Mesodermal cell (in vitro differentiated cells): ENCODE measurements around the gene KCNH1.

Experiments used
- H3K27ac ChIP-seq: 2 replicates; pipeline ENCODE4 v1.7.0; 2013; ENCODE audit warnings: mild to moderate bottlenecking, low read depth, low read length, moderate library complexity; ENCODE audit not compliant: severe bottlenecking
- H3K36me3 ChIP-seq: 2 replicates; pipeline ENCODE4 v1.7.1; 2013; ENCODE audit warnings: mild to moderate bottlenecking, low read length, moderate library complexity; ENCODE audit not compliant: control insufficient read depth, insufficient read depth
- H3K4me1 ChIP-seq: one replicate; pipeline ENCODE4 v1.7.1; 2013; ENCODE audit warnings: mild to moderate bottlenecking, low read length; ENCODE audit not compliant: insufficient read depth, control insufficient read depth, poor library complexity, severe bottlenecking
- H3K4me3 ChIP-seq: 2 replicates; pipeline ENCODE4 v1.7.0; 2013; ENCODE audit warnings: low read length, control low read depth, mild to moderate bottlenecking; ENCODE audit not compliant: insufficient read depth, poor library complexity, severe bottlenecking; ENCODE audit errors: extremely low read depth
- H3K9me3 ChIP-seq: 2 replicates; pipeline ENCODE4 v1.7.1; 2013; ENCODE audit warnings: mild to moderate bottlenecking, low read length, moderate library complexity; ENCODE audit not compliant: control insufficient read depth
- WGBS, 2 experiments: methylation state at CpG; one replicate each; pipeline ENCODE4 v1.1.5; 2013; ENCODE audit warnings: missing lambda C conversion rate in 2 of 2; ENCODE audit not compliant: insufficient coverage in 2 of 2; 5-methylcytosine and 5-hydroxymethylcytosine counted together

KCNH1 gene

DNA sequence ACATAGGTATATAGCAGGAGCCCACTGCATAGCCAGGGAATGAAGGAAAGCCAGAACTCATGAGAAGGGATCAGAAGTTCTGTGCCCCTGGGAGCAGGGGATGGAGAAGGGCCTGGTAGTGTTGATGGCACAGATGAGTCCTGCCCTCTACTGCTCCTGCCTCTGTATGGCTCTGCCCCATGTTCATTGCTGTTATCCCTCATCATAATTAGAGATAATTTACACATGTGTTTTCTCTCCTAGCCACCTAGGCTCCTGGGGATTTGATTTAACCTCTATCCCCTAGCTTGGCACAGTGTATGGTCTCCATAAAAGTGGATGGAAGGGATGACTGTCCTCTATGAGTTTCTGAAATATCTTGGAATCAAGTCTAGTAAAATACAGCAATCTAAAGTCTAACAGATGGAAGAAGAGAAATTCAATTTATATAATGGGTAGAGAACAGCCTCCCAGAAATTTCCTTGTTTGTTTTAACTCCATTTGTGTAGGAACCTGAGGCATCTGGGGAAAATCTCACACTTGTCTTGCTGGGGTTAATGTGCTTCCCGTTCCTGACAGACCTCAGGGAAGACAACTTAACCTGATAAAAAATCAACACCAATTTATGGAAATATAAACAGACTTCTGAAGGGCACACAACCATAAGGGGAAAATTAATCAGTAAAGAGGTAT lies 411.4 kb downstream of the KCNH1 start:
- H3K36me3 ChIP-seq = no peaks in the 10 kb centered on the region
- H3K4me3 ChIP-seq = no peak overlapping the region
- H3K9me3 ChIP-seq = no peaks in the 10 kb centered on the region
- H3K4me1 ChIP-seq = no peaks in the 10 kb centered on the region
- no peak overlapping the region for H3K27ac ChIP-seq
- WGBS, 2 experiments = no CpG with 5 or more reads among the region's 1 CpG

DNA sequence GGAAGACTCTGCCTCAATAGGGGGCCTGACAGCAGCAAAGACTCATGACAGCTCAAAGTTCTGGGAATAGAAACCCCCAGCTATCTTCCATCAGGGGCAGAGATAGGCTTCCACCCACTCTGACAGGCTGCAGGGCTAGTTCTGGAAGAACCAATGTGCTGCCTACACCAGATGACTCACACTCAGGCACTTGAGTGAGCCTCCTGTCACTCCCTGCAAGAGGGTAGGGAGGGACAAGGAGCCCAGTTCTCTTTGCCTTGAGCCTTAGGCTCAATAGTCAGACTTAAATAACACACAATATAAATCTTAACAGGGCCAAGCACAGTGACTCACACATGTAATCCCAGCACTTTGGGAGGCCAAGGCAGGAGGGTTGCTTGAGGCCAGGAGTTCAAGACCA lies 418.9 kb downstream of the KCNH1 start:
- no peaks in the 10 kb centered on the region for H3K4me1 ChIP-seq

GRCh38 chr1:210711825-210712612 lies 421.9 kb downstream of the KCNH1 start:
- H3K9me3 ChIP-seq = no peaks in the 10 kb centered on the region
- no peak overlapping the region for H3K27ac ChIP-seq
- WGBS, 2 experiments = 70 to 80% methylated on average over 2 to 7 of the region's 7 CpGs
- H3K4me1 ChIP-seq = no peaks in the 10 kb centered on the region
- no peak overlapping the region for H3K4me3 ChIP-seq
- no peaks in the 10 kb centered on the region for H3K36me3 ChIP-seq

More for the DNA sequence above, 418.9 kb downstream of the KCNH1 start:
- no peak overlapping the region for H3K27ac ChIP-seq
- H3K4me3 ChIP-seq = no peak overlapping the region
- no peaks in the 10 kb centered on the region for H3K36me3 ChIP-seq
- no peaks in the 10 kb centered on the region for H3K9me3 ChIP-seq

DNA sequence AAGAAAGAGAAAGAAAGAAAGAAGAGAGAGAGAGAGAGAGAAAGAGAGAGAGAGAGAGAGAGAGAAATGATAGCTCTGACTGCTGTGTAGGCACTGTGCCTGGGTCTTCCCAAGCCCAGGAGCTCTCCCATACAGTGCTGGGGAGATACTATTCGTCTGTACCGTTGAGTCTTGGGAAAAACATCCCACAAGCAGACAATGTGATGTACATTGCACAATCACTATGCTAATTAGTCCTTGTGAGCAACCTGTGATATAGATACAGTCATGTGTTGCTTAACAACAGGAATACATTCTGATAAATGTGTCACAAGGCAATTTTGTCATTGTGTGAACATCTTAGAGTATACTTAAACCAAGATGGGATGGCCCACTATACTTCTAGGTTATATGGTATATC lies 424.2 kb downstream of the KCNH1 start:
- H3K36me3 ChIP-seq = no peaks in the 10 kb centered on the region
- no CpG with 5 or more reads among the region's 2 CpGs for WGBS, 2 experiments
- no peaks in the 10 kb centered on the region for H3K9me3 ChIP-seq
- no peak overlapping the region for H3K4me3 ChIP-seq
- no peaks in the 10 kb centered on the region for H3K4me1 ChIP-seq
- no peak overlapping the region for H3K27ac ChIP-seq

DNA sequence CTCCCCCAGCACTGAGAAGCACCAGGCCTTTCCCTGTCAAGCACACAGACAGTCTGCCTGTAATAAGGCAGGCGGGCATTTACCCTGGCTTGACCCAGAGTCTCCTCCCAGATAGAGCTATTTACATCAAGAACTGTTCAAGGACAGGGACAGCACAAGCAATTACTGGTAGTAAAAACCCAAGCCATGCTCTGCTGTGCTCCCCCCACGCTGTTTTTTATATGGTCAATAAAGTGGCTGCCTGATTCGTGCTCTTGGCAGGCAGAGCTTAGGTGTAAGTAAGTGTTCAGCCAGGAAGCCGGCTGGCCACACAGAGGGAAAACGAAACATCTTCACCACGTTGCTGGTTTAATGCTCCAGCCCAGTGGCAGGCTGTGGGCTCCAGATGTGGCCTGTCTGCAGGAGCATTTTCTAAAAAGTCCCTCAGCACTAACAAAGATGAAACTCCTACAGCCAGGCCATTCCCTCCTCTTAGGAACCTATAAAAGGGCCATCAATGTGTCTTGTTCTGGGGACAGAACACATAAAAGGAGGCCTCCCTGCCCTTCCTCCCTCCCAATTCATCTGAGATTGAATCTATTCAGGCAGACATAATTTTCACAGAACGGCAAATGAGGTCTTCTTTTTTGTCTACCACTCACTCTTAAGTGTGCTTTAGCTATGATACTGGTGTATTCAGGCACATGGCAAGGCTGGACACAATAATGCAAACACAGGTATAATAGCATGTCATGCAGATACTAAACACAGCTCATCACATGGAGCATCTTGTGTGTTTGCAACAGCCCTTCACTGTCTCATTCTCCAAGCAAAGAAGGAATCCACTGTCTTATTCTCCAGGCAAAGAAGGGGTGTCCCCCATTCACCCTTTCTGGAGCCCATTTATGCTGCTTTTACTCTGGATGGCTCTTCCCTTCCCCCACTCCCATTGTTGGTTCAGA lies 426.4 kb downstream of the KCNH1 start:
- Histone ChIP-seq H3K27ac (no peak overlapping the region), H3K4me3 (no peak overlapping the region), H3K36me3 (no peaks in the 10 kb centered on the region), H3K9me3 (no peaks in the 10 kb centered on the region), H3K4me1 (no peaks in the 10 kb centered on the region)
- 86 to 95% methylated on average over 5 to 6 of the region's 7 CpGs for WGBS, 2 experiments

DNA sequence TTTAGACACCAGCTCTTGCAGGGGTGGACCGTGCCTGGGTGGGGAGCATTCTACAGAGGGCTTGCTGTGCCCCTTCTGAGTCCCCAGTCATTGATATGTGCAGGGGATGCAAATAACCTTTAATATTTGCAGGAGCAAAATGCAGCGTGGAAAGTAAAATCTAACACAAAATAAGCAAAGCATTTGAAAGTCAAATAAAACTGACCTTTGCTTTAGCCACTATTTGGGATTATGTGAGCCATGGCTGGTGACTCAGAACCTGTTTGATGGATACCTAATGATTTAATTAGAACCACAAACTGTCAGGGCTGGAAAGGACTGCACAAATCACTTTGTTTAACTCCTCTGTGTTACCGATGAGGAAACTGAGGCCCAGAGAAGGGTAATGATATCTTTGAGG lies 427.7 kb downstream of the KCNH1 start:
- no peaks in the 10 kb centered on the region for H3K36me3 ChIP-seq
- H3K4me3 ChIP-seq = no peak overlapping the region
- H3K4me1 ChIP-seq = no peaks in the 10 kb centered on the region
- 80 to 88% methylated on average over 1 to 2 of the region's 3 CpGs for WGBS, 2 experiments
- no peak overlapping the region for H3K27ac ChIP-seq
- H3K9me3 ChIP-seq = no peaks in the 10 kb centered on the region

DNA sequence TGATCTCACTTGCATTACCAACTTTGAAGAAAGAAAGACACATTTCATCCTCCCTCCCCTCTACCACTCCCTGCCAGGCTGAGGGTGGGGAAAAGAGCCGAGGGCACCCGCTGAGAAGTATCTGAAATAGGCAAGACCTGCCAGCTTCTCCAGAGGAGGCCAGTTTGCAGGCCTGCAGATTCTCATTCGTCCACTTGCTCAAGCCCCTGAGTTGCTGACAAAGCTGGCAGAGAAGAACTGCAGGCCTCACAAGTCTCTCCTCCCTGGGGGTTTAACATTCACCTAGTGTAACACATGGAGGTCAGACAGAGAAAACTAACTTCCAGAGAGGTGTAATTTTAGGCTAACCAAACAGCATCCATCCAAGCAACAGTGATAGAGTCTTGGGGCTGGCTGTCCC lies 428.9 kb downstream of the KCNH1 start:
- Histone ChIP-seq H3K4me1 (no peaks in the 10 kb centered on the region), H3K9me3 (no peaks in the 10 kb centered on the region), H3K36me3 (no peaks in the 10 kb centered on the region), H3K27ac (no peak overlapping the region), H3K4me3 (no peak overlapping the region)
- 71 to 83% methylated on average over 1 to 2 of the region's 3 CpGs for WGBS, 2 experiments

DNA sequence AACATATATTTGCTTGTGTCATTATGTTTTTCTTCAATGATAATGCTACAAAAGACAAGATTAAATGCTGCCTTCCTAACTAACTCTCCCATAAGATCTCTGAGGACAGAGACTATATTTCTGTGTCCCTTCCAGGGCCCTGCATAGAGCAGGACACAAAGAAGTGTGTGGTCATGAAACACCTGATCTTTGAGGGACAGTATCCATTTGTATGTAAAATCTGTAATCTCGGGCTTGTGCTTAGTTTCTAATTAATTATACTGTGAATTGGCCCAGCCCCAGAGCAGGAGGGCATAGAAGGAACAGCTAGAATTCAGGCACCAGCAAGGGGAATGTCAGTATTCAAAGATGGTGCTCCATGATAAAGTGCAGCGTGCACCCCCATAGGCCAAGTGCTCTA lies 430.4 kb downstream of the KCNH1 start:
- 84 to 85% methylated on average over 2 of the region's 2 CpGs for WGBS, 2 experiments
- H3K9me3 ChIP-seq = no peaks in the 10 kb centered on the region
- no peaks in the 10 kb centered on the region for H3K4me1 ChIP-seq
- H3K36me3 ChIP-seq = no peaks in the 10 kb centered on the region
- H3K4me3 ChIP-seq = no peak overlapping the region
- H3K27ac ChIP-seq = no peak overlapping the region

GRCh38 chr1:210702506-210702905 lies 431.4 kb downstream of the KCNH1 start:
- Histone ChIP-seq H3K27ac (no peak overlapping the region), H3K4me3 (no peak overlapping the region), H3K9me3 (no peaks in the 10 kb centered on the region), H3K36me3 (no peaks in the 10 kb centered on the region), H3K4me1 (no peaks in the 10 kb centered on the region)
- WGBS, 2 experiments = no CpG with 5 or more reads among the region's 2 CpGs

DNA sequence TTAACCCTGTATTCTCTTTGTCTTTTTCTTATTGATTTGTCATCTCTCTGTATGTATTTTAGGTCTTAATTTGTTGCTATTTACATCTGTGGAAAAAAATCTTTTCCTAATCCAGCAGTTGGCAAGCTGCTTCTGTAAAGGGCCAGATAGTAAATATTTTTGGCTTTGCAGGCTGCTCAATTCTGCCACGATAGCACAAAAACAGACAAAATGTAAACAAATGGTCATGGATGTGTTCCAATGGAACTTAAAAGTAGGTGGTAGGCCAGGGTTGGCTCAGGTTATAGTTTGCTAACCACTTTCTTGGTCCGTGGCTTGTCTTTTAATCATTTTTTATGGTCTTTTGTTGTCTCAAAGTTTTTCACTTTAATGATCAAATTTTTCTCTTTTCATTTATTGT lies 433.4 kb downstream of the KCNH1 start:
- Histone ChIP-seq H3K36me3 (no peaks in the 10 kb centered on the region), H3K4me1 (no peaks in the 10 kb centered on the region), H3K27ac (no peak overlapping the region), H3K4me3 (no peak overlapping the region), H3K9me3 (no peaks in the 10 kb centered on the region)
- WGBS, 2 experiments = 85 to 100% methylated on average over 1 to 2 of the region's 2 CpGs
